PC-9 (cell line): ENCODE measurements around the gene ASTE1.

ENCODE experiments used
- CTCF ChIP-seq: fragments of 200-600 bp; sonication (generic); conservative IDR thresholded peaks from 2 replicates; pipeline ENCODE4 v1.6.1; 2017; ENCODE audit warnings: mixed run types, antibody characterized with exemption, mild to moderate bottlenecking, moderate library complexity
- EZH2 ChIP-seq: fragments of 200-600 bp; sonication (generic); IDR thresholded peaks from 2 replicates; pipeline ENCODE4 v1.8.0; 2017; ENCODE audit warnings: antibody characterized with exemption, low read depth

DNA sequence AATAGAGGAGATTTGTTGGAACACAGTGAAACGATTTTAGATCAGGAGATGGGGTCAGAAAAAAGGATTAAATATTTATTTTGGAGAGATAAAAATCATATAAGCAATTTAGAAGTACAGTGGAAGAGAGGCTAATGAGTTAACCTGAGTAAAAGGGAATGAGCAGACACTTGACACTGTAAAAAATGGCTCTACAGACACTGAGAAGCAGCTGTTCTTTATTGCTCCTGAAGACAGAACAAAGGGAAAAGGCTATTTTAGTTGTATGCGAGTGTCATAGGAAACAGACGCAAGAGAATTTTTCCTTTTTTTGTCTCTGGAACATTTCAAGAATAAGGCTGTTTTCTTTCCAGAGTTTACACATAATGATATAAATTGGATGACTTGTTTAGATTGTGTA, 34.3 kb downstream of the ASTE1 start:
- TF ChIP-seq CTCF (no peak), EZH2 (no peak)
